SW 1271 (cell line): ENCODE measurements around the gene ZBTB20.

Source experiments
- DNase-seq, 2 experiments: peaks; one replicate each; lab custom pipeline; 2025; lab: John Stamatoyannopoulos, UW

ZBTB20 gene

DNA sequence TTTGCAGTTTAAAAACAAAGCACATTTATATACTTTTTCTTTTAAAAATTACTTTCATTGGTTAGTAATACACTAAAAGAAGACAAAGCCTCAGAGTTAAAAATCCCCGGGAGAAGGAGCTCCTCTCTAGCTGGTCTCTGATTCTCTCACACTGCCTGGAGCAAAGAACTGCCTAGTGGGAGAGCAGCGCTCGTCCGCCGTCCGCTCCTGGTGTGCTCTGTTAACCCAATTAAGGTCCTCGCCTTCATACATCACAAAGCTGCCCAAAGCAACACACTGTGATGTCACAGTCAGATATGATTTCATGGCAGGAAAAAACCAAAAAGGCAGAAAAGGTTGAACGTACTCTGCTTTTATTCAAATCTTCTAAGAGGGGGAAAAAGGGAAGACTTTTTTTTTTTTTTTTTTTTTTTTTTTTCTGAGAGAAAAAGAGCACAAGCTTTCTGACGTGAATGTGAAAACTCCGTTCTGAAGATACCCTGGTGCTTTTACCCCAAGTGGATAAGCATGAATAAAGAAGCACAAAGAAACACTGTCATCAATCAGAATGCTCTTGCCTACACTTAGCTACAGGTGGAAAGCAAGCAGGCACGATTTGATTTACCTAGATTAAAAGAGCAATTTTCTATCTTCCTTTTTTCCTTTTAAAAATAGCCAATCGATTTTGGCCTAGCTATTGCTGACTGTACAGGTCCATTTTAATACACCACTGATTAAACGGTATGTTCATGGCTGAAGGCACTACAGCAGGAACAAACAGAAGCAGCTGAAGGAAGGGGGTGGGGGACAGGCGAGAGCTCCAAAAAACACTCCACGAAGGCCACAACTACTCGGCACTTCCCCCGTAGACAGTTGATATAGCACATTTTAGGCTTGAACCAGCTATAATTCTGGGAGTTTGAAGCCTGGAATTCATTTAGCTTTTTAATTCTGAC lies 738.1 kb downstream of the ZBTB20 start:
- no peak for DNase-seq

DNA sequence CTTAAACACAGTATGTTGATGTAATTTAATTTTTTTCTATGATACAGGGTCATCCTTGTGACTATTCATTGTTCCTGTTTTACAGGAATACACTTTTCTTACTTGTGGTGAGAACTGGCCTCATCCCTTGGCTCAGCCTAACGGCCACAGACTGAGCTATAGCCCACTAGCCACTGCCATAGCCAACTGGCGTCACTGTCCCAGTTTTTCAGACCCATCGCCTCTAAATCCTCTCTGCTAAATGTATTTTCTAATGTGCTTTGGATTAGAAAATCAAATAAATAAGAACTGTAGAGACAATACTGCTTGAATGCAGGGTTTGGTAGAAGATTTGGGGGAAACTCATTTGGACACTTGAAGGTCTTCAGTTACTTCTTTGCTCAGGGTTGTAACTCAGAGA lies 740.2 kb downstream of the ZBTB20 start:
- DNase-seq: no peak

DNA sequence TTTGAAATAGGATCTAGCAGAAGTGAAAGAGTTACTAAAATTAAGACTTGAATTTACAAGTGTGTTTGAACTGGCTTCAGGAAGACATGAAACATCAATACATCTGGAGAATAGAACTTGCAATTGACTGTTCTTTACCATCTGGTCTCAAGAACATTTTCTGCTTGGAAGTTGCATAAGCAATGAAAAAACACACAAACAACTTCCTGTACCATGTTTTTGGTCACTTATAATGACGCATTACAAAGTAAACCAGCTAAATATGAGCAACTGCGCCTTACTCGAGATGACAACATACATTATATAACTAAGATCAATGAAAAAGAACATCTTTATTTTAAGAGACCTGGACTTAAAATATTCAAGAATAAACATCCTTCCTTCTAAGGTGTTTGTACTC lies 740.8 kb downstream of the ZBTB20 start:
- no peak for DNase-seq

DNA sequence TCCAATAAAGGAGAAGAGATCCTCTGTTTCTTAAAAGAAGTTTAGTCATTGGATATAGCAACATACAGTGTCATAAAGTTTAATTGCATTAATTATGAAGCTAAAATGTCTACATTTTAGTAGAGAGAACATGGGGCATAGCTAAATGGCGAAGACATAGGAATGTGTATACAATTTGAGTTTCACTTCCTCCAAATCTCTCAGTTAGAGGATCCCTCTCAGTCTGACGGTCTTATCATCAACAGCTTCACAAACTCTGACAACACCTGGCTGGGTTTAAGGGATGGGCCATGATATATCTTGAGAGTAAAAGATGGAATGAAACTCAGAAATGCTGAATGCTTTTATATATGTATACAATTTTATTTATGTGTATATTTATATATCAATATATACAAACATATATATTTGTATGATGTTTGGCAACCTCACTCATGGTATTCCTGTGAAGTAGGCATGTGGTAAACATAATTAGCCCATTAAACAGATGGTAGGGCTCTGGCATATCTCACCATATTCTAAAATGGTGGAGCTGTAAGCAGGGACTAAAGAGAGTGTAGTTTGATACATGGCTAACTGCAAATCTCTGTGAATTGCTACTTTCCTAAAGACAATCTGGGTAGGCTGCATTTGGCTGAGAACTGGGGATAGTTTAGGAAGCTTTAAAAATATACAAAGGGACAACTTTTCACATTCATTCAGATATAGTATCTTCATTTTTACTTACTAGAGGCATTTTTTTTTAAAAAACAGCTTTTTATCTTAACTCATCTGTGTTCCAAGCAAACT lies 741.7 kb downstream of the ZBTB20 start:
- no peak for DNase-seq

GRCh38 chr3:114404590-114404989 lies 742.5 kb downstream of the ZBTB20 start:
- DNase-seq: no peak

DNA sequence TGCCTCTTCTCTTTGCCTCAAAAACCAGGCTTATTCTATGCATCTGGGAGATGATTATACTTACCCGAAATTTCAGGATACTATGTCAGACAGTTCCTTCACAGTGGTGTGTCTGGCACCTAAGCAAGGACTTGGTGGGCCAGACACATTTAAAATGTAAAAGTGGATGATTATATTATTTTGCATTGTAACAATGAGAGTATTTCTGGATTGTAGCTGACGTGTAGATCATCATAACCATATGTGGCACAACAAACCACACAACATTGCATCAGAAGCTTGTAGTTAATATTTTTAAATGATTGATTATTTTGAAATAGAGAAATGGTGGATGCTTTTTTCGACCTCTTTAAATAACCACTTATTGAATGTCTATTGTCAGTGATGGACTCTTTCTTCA lies 744.2 kb downstream of the ZBTB20 start:
- no peak for DNase-seq

GRCh38 chr3:114401346-114401745 lies 745.7 kb downstream of the ZBTB20 start:
- no peak for DNase-seq

DNA sequence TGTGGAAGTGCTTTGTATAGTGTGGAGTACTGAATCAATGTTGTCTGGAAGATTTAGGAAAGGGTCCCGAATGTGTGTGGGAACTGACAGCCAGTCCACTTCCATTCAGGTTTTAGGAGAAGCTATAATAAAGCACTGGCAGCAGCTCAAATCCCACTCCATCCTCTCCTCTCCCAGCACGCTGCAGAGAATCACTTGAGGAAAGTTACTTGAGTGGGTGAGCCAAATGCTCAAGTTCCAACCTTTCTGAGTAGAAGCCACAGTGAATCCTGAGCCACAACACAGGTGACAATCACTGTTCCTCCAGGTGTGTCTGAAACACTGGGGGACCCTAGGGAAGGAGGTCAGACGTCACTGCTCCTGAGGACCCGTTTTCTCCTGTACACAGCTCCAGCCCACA lies 746.7 kb downstream of the ZBTB20 start:
- no peak for DNase-seq

DNA sequence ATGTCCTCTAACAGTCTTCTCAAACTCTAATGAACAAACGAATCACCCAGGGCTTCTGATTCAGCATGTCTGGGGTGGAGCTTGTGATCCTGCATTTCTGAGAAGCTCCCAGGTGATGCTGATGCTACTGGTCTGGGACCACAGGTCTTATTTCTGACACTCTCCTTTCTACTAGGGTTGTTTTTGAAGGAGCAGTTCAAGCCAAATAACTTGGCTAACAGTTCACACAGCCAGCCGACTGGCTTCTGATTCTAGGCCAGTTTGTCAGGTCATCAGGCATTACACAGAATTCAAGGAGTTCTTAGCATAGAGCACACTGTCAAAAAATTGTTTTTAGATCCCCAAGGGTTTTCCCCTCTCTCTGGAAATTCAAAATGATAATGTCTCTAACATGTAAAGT lies 752.5 kb downstream of the ZBTB20 start:
- DNase-seq: no peak

- DNase-seq: no peak
Measured at GRCh38 chr3:114393367-114394072, 753.6 kb downstream of the ZBTB20 start.

DNA sequence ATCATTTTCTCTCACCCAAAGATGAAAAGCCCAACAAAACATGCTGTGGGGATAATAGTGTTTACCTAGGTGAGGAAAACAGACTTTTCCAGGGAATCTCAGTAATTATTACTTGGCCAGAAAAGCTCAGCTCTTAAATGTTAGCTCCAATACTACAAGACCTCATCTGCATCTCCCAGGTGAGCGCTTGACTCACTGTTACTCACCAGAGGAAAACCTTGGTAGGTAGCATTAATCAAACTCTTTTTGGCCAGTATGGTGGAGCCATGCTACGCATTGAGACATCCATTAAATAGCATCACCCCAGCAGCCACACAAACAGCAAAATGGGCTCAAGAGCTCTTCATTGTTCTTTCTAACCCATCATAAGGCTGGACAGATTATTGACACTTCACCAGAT lies 754.3 kb downstream of the ZBTB20 start:
- DNase-seq: no peak

- DNase-seq: no peak
Measured at GRCh38 chr3:114389156-114389555, 757.9 kb downstream of the ZBTB20 start.

- DNase-seq: no peak
Measured at GRCh38 chr3:114384558-114384903, 762.6 kb downstream of the ZBTB20 start.

GRCh38 chr3:114383875-114384557 lies 763.1 kb downstream of the ZBTB20 start:
- peak; percentile 40 to 60 for DNase-seq

- no peak for DNase-seq
Measured at GRCh38 chr3:114380233-114380651, 766.8 kb downstream of the ZBTB20 start.

DNA sequence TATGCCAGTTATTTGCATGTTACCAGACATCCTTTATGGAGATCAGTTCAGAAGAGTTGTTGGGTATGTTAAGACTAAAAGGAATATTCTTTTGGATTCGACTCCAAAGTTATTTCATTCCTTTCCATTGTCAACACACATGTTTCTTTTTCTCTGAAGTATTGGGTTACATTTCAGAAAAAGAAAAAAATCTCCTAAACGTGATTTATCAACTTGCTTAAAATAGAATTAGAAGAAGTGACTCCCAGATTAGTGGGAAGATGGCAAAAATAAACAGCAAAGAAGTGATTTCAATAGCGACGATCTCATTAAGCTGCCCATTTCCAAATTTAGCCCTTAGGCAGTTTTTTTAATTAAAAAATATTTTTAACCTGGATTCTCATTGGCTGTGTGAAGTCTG lies 767.8 kb downstream of the ZBTB20 start:
- DNase-seq: no peak

GRCh38 chr3:114378760-114379159 lies 768.3 kb downstream of the ZBTB20 start:
- no peak for DNase-seq

DNA sequence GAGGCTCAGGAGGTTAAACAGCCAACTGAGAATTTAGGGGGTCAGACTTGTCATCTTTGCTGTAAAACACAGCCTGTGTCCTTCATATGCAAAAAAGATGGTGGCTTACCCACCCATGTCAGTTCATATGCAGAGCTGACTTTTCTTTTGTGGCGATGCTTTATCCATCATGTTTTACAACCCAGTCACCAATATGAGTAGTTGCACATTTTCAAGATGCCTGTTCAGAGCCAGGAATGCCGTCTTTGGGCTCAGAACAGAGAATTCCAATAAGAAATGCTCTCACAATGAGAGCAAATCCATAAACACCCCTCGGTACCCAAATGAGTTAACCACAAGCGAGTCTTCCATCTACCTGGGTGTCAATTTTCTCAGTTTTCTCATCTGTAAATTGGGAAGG lies 769.7 kb downstream of the ZBTB20 start:
- no peak for DNase-seq

DNA sequence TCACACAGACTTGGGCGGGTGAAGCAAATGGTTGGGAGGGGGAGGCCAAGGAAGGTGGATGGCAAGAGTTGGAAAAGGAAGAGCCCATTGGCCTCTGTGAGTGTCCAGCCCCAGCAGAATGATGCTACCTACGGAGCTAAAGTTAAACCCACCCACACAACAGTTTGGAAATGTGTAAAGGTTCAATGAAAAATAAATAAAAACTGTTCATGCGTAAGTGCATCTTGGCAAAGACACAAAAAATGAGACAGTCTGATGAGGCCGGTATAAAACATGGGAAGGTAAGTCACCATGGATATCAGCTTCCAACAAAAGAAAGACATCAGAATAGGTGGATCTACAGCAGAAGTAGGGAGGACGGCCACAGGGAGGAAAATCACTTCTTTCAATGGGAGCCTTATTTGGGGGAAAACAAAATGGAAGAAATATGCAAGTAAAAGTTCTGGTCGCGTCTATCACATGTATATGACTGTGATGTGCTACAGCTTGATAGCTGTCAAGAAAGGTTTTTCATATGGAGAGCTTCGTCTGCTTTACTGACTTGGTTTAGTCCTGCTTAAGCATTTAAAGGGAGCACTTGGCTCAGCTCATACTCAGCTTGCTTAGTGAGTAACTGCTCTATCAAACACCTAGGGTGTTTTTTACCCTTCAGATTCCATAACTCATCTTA lies 770.4 kb downstream of the ZBTB20 start:
- no peak for DNase-seq

GRCh38 chr3:114375608-114376421 lies 771.3 kb downstream of the ZBTB20 start:
- DNase-seq: no peak
